ENCODE measurements around the gene TIMM50.
A peak's percentile ranks its signal among the peaks of the same experiment; 100 is the strongest.
"Not testable (repeated sequence)": the region's sequence is repeated elsewhere in the genome, so short reads cannot be mapped to it uniquely, and the experiment has no call there.

Gene TIMM50

DNA sequence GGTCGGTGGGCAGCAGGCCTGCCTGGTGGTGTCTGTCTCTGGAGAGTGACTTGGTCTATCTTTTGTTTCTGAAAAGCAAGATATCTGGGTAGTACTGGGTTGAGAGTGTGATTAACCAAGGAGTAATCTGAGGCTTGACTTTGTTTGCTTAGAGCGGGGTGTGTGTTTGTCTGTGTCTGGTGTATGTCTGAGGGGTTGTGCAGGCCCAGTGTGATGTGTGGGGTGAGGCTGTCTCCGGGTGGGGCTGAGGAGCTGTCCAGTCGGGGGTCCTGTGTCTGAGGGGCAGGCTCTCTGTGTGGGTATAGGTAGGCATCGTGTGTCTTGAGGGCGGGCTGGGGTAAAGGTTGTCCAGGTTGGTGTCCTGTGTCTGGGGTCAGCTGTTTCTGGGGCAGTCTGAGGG, 11.1 kb upstream of the TIMM50 start:
- no peak for DNase-seq (ENCODE audit: low read depth in 2 of 2)

- DNase-seq (ENCODE audit: low read depth in 2 of 2) = no peak
Measured at GRCh38 chr19:39470724-39471339, 9.8 kb upstream of the TIMM50 start.

- no peak for DNase-seq (ENCODE audit: low read depth in 2 of 2)
Measured at GRCh38 chr19:39471756-39472536, 8.7 kb upstream of the TIMM50 start.

- DNase-seq (ENCODE audit: low read depth in 2 of 2) = no peak
Measured at GRCh38 chr19:39472746-39473442, 7.7 kb upstream of the TIMM50 start.

GRCh38 chr19:39473443-39473960, 7.1 kb upstream of the TIMM50 start:
- no peak for DNase-seq (ENCODE audit: low read depth in 2 of 2)

DNA sequence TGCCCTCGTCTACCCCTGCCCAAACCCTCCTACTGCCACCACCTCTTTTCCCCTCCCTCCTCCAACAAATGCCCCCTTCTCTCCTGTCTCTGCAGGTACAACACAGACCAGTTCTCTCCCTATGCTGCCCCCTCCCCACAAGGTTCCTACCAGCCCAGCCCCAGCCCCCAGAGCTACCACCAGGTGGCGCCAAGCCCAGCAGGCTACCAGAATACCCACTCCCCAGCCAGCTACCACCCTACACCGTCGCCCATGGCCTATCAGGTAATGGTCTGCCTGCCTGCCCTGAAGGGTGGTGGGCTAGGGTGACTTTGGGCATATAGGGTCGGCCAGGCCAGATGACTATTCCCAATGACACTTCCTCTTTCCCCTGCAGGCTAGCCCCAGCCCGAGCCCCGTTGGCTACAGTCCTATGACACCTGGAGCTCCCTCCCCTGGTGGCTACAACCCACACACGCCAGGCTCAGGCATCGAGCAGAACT, 6.5 kb upstream of the TIMM50 start:
- DNase-seq (ENCODE audit: low read depth in 2 of 2) = peak; percentile 36 to 50

DNA sequence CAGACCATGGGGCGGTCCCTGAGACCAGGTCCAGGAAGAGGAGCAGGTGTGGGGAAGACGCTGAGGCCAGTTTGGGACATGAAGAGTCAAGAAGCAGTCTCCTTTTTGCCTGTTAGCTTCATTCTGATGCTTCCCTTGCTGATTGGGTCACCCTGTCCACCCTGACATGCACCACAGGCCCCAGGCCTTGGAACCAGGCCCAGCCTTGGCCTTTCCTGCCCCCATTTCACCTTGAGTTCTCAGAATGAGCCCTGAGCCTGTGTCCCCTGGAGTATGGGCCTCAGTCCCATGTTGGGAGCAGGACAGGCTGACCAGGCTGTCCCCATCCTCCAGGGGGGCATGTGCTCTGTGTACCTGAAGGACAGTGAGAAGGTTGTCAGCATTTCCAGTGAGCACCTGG, 4.9 kb upstream of the TIMM50 start:
- no peak for DNase-seq (ENCODE audit: low read depth in 2 of 2)

- not testable (repeated sequence) for DNase-seq (ENCODE audit: low read depth in 2 of 2)
Measured at GRCh38 chr19:39479319-39479801, 1.3 kb upstream of the TIMM50 start.

- DNase-seq (ENCODE audit: low read depth in 2 of 2) = no peak
Measured at GRCh38 chr19:39479916-39480315, 722 bp upstream of the TIMM50 start.

DNA sequence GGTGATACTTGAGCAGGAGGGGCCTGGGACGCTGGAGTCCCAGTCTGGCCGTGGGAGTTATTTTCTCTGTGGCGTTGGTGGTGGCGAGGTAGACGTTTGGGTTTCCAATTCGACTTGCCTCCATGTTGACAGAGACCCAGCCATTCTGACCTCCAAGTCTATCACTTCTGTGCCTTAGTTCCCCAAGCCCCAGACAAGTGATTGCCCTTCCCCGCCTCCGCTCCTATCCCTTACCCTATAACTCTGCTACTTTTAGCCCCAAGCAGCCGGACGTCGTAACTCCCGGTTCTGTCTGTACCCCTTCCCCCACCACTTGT, 549 bp downstream of the TIMM50 start:
- DNase-seq (ENCODE audit: low read depth in 2 of 2) = no peak

DNA sequence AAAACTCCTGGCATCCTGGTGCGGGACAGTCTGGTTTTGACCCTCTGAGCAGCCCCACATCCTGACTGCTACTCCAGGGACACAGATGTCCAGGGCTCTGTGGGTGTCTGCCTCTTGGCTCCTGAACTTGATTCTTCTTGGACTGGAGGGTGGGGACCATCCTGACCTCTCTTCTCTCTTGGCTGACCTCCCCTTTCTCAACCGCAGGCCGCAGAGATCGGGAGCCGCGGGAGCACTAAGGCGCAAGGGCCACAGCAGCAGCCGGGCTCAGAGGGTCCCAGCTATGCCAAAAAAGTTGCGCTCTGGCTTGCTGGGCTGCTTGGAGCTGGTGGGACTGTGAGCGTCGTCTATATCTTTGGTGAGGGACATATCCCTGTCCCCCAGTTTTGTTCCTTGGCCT, 1.0 kb downstream of the TIMM50 start:
- no peak for DNase-seq (ENCODE audit: low read depth in 2 of 2)

- DNase-seq (ENCODE audit: low read depth in 2 of 2) = no peak
Measured at GRCh38 chr19:39483141-39483540, 2.5 kb downstream of the TIMM50 start.

DNA sequence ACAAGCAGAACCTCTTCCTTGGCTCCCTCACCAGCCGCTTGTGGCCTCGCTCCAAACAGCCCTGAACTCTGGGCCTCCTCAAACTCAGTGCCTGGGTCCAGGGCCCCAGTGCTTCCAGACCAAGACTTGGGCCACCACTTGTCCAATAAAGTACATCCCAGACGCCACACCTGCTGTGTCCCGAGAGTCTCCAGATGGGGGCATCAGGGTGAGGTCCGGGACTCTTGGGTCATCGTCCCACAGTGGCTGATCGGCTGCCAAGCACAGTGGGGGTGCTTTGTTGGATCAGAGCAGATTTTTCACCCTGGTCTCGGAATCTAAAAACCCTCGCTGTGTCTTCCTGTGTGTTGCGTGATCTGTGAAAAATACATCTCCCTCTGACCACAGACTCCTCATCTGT, 9.1 kb downstream of the TIMM50 start:
- DNase-seq (ENCODE audit: low read depth in 2 of 2) = no peak

DNA sequence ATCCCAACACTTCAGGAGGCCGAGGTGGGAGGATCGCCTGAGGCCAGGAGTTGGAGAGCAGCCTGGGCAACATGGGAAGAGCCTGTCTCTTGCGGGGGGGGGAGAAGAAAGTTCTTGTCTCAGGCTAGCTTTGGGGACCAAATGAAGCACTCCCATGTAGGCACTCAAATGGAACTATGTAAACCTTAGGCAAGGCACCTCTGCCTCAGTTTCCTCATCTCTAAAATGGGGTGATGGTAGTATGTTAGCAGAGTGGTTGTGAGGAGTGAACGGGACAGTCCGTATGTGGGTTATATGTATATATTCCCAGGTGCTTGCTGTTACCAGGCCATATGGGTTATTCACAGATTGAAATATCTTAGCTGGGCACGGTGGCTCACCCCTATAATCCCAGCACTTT, 11.6 kb downstream of the TIMM50 start:
- no peak for DNase-seq (ENCODE audit: low read depth in 2 of 2)

GRCh38 chr19:39492788-39493187, 12.2 kb downstream of the TIMM50 start:
- DNase-seq (ENCODE audit: low read depth in 2 of 2) = no peak

DNA sequence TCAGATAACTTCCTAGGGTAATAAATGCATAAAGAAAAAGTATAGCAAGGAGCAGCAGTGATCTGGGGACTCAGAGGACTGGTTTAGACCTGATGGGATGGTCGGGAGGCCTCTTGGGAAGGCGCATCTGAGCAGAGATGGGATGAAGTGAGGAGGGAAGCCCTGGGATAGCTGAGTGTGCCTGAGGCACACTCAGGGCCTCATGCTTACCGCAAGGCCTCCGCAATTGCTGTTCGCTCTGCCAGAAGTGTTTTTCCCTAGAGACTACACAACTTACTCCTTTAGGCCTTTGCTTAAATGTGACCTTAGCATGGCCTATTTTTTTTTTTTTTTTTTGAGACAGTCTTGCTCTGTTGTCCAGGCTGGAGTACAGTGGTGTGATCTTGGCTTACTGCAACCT, 14.0 kb downstream of the TIMM50 start:
- DNase-seq (ENCODE audit: low read depth in 2 of 2) = no peak

DNA sequence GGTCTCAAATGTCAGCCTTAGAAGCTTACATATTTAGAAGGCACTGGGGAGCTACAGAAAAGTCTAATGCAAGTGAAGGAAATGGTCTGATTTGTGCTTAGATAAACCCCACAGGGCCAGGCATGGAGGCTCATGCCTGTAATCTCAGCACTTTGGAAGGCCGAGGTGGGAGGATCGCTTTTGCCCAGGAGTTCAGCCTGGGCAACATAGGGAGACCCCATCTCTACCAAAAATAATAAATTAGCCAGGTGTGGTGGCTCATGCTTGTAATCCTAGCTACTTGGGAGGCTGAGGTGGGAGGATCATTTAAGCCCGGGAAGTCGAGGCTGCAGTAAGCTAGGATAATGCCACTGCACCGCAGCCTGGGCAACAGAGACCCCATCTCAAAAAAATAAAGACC, 15.4 kb downstream of the TIMM50 start:
- no peak for DNase-seq (ENCODE audit: low read depth in 2 of 2)

DNA sequence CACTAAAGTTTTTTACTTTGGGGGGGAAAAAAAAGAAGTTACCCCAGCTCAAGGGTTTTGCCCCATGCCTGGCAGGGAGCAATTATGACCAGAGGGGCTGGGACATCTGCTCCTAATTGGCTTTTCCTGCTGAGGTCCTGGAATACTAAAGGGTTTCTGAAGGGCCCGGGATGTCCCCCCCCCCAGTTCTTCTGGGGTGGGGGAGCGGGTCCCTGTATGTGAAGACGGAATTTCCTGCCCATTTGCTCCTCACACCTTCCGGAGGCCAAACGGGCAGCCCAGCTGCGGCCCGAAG, 17.0 kb downstream of the TIMM50 start:
- DNase-seq (ENCODE audit: low read depth in 2 of 2) = no peak

DNA sequence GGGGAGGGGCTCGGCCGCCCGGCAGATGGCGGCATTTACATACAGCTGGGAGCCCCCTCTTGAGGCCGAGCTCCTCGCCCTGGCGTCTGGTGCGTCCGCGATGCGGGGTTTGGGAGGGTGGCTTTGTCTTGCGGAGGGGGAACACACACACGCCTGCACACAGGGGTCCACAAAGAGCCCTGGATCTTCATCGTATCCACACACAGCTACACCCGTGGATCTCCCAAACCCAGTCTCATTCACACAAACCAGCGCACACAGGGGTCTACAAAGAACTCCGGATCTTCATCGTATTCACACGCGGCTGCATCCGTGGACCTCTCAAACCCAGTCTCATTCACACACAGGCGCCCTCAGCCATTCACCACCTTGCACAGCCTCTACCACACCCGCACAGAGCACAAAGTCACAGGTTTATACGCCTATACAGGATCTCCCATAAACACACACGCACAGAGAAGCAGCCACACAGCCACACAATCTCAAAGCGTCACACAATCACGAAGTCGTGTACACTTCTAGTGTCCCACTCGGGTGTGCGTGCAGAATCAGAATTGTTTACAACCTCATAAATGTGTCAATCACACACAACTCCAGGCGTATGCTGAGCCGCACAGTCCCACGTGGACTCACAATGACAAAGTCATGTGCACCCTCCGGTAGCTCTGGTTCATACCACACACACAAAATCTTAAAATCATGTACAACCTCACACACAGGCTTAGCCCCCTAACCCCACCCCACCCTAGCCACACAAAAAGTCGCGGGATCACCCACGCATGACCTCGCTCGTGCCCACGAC, 17.6 kb downstream of the TIMM50 start:
- no peak for DNase-seq (ENCODE audit: low read depth in 2 of 2)

DNA sequence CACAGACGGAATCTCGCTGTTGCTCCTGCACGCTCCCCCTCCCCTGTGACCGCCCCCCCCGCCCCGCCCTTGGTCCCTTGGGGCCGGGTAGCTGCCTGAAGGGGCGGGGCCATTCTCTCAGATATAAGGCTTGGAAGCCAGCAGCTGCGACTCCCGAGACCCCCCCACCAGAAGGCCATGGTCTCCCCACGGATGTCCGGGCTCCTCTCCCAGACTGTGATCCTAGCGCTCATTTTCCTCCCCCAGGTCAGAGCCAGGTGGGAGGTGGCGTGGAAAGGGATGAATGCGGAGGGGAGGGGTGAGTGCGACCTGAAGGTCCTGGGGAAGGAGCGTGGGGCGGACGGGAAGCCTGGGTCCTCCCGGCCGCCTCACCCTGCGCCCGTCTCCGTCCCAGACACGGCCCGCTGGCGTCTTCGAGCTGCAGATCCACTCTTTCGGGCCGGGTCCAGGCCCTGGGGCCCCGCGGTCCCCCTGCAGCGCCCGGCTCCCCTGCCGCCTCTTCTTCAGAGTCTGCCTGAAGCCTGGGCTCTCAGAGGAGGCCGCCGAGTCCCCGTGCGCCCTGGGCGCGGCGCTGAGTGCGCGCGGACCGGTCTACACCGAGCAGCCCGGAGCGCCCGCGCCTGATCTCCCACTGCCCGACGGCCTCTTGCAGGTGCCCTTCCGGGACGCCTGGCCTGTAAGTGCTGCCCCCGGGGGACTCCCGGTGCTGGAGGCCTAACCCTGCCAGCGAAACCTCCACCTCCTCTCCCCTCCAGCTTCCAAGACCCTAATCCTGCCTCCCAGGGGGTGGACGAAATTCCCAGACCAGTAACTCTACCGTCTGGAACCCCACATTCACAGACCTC, 18.4 kb downstream of the TIMM50 start, which contains the start of gene DLL3:
DLL3 (plus strand) TSS at position 150 of the 845 bp plus-strand sequence; CDS start at position 178, 28 bp downstream.
- no peak for DNase-seq (ENCODE audit: low read depth in 2 of 2)

DNA sequence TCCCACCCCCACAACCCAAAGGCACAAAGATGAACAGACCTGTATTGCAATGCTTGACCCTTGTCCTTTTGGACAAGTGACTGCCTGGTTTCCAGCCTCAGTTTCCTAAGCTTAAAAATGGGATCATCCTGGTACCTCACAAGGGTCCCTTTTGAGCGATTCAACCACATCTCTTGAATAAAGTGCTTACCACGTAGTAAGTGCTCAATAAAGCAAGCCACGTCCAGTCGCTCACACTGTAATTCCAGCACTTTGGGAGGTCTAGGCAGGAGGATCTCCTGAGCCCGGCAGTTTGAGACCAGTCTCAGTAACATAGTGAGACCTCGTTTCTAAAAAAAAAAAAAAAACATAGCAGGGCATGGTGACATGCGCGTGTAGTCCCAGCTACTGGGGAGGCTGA, 19.3 kb downstream of the TIMM50 start:
- no peak for DNase-seq (ENCODE audit: low read depth in 2 of 2)

All from activated CD8-positive, alpha-beta memory T cell treated with anti-CD3 and anti-CD28 coated beads for 4 hours (primary cell).